Adrenal gland (tissue), 5 donors: ENCODE data around the gene G6PC1.

ENCODE experiments used
- CTCF ChIP-seq, 6 experiments: fragments of 450-650 bp in 4 of 6; fragments of 200-600 bp in 2 of 6; sonication (generic) in 1 of 6; IDR thresholded peaks; 1 replicate in 5 of 6; 2 replicates in 1 of 6; pipeline versions ENCODE4 v1.5.1 to v1.8.0; 2016 to 2021; ENCODE audit warnings: antibody characterized with exemption in 6 of 6, mild to moderate bottlenecking in 2 of 6, moderate library complexity in 1 of 6
- POLR2A ChIP-seq, 2 donors: fragments of 450-650 bp; IDR thresholded peaks; one replicate each; pipeline ENCODE4 v1.6.1; 2017; ENCODE audit warnings: antibody characterized with exemption in 2 of 2, mild to moderate bottlenecking in 2 of 2, moderate library complexity in 1 of 2
- donor health status: DM: no; HTN: no; CAD: no.

- TF ChIP-seq CTCF (IDR thresholded peaks at IDR 0.05) (no peak), POLR2A (IDR thresholded peaks at IDR 0.05) (no peak)
Measured at GRCh38 chr17:42878123-42878880, 22.3 kb upstream of the G6PC1 start.
